Measurements from ENCODE around the gene DYNLT4. TPM values are rescaled to one million over a fixed set of nuclear protein-coding genes. Genes with fewer than 3 reads are reported as not detected.

The DYNLT4 gene
- total and polyA plus RNA-seq, 8 donors: 0.38 to 25.5 (median 2.5) TPM; not detected in 4

- peaks cover 28 to 47% (median 43%) of the 10 kb centered on the region in 4 donors for H3K36me3 ChIP-seq
Measured at GRCh38 chr1:44805311-44806024, 1.7 kb downstream of the DYNLT4 start.

GRCh38 chr1:44803312-44804095 lies 3.6 kb downstream of the DYNLT4 start:
- TF ChIP-seq POLR2AphosphoS5 (IDR thresholded peaks at IDR 0.05) (no peak), POLR2A (IDR thresholded peaks at IDR 0.05) (no peak), CTCF (IDR thresholded peaks at IDR 0.05) (no peak), EP300 (IDR thresholded peaks at IDR 0.05) (no peak)
- H3K27me3 ChIP-seq: no peaks in the 10 kb centered on the region
- H3K36me3 ChIP-seq: peaks cover 28 to 47% (median 43%) of the 10 kb centered on the region in 4 donors
- intact Hi-C loops (cut with DNase I; ENCODE audit: low total_unique reads): no loop called here
- H3K9me3 ChIP-seq: no peaks in the 10 kb centered on the region
- 87 to 90% (median 90%) methylated on average over 6 to 13 of the region's 13 CpGs for WGBS, 5 donors
- DNase-seq: no peak
- H3K4me1 ChIP-seq: peaks cover 48 to 85% (median 65%) of the 10 kb centered on the region in 4 donors
- H3K27ac ChIP-seq: peak overlapping the region in 3 of 5 donors; percentile 62 to 97 (median 70)
- peak overlapping the region in 2 of 4 donors; percentile 58 to 86 for H3K4me3 ChIP-seq

More at GRCh38 chr1:44805311-44806024, 1.7 kb downstream of the DYNLT4 start:
- H3K9me3 ChIP-seq: no peaks in the 10 kb centered on the region
- intact Hi-C loops (cut with DNase I; ENCODE audit: low total_unique reads): no loop called here
- no peak for TF ChIP-seq EP300 (IDR thresholded peaks at IDR 0.05)
- DNase-seq: no peak
- peak overlapping the region in 3 of 5 donors; percentile 93 to 99 (median 97) for H3K27ac ChIP-seq
- no peak overlapping the region for H3K4me3 ChIP-seq
- peaks cover 62 to 96% (median 75%) of the 10 kb centered on the region in 4 donors for H3K4me1 ChIP-seq
- 91 to 94% (median 93%) methylated on average over 17 to 20 of the region's 20 CpGs for WGBS, 5 donors
- H3K27me3 ChIP-seq: no peaks in the 10 kb centered on the region

- Histone ChIP-seq H3K36me3 (peaks cover 28 to 47% (median 43%) of the 10 kb centered on the region in 4 donors), H3K4me1 (peaks cover 42 to 80% (median 60%) of the 10 kb centered on the region in 4 donors), H3K9me3 (no peaks in the 10 kb centered on the region), H3K27me3 (no peaks in the 10 kb centered on the region), H3K4me3 (peak overlapping the region in 2 of 4 donors; percentile 58 to 86), H3K27ac (peak overlapping the region in 2 of 5 donors; percentile 62 to 97)
- 88 to 96% (median 92%) methylated on average over 9 of the region's 9 CpGs for WGBS, 5 donors
- intact Hi-C loops (cut with DNase I; ENCODE audit: low total_unique reads): no loop called here
- no peak for DNase-seq
- no peak for TF ChIP-seq CTCF (IDR thresholded peaks at IDR 0.05)
- no peak for TF ChIP-seq POLR2A (IDR thresholded peaks at IDR 0.05)
Measured at GRCh38 chr1:44803062-44803311, 4.2 kb downstream of the DYNLT4 start.

- WGBS, 5 donors: 86 to 91% (median 89%) methylated on average over 9 to 13 of the region's 13 CpGs
- H3K4me1 ChIP-seq: peaks cover 37 to 75% (median 55%) of the 10 kb centered on the region in 4 donors
- TF ChIP-seq POLR2A (IDR thresholded peaks at IDR 0.05) (no peak), EP300 (IDR thresholded peaks at IDR 0.05) (no peak), POLR2AphosphoS5 (IDR thresholded peaks at IDR 0.05) (no peak), CTCF (IDR thresholded peaks at IDR 0.05) (no peak)
- H3K27ac ChIP-seq: peak overlapping the region in 3 of 5 donors; percentile 62 to 97 (median 95)
- peak overlapping the region; percentile 23 to 86 (median 70) for H3K4me3 ChIP-seq
- intact Hi-C loops (cut with DNase I; ENCODE audit: low total_unique reads): no loop called here
- peak in 1 of 2 donors; percentile 26 for DNase-seq
- no peaks in the 10 kb centered on the region for H3K27me3 ChIP-seq
- H3K36me3 ChIP-seq: peaks cover 28 to 47% (median 43%) of the 10 kb centered on the region in 4 donors
- no peaks in the 10 kb centered on the region for H3K9me3 ChIP-seq
Measured at GRCh38 chr1:44802306-44803061, 4.7 kb downstream of the DYNLT4 start.
